HG03442 (cell line): ENCODE data around the gene NEAT1.

Source experiments
- ATAC-seq: cut with Tn5 transposase; IDR thresholded peaks from one replicate; pipeline ENCODE4 v1.9.1; 2021; ENCODE audit warnings: mild to moderate bottlenecking, moderate library complexity; ENCODE audit not compliant: unreplicated experiment

The NEAT1 gene

GRCh38 chr11:65422633-65423515 lies at the start of gene NEAT1:
NEAT1 (plus strand) TSS chr11:65422798.
- no peak for ATAC-seq

- ATAC-seq, result no peak
Observed at GRCh38 chr11:65373839-65374580, 48.6 kb upstream of the NEAT1 start.

GRCh38 chr11:65375012-65375411 lies 47.6 kb upstream of the NEAT1 start:
- no peak for ATAC-seq

- ATAC-seq, result no peak
Observed at GRCh38 chr11:65376138-65376713, 46.4 kb upstream of the NEAT1 start.

- no peak for ATAC-seq
Observed at GRCh38 chr11:65377036-65377435, 45.6 kb upstream of the NEAT1 start.

DNA sequence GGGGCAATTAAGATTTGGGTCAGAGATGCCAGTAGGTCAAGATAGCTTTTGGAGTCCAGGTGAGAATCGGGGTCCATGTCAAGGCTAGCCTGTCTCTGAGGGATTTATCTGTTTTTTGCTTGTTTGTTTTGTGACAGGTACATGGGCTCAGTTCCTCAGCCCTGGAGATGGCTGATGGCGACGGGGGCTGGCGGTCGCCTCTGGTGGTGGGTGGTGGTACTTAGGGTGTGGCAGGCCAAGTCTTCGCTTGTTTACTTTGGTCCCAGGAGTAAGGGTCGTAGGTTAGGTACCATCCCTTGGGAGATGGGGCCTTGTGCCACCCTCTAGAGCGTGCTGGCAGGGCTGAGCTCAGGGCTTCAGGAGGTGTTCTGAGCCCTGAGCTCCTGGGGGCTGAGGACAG lies 44.8 kb upstream of the NEAT1 start:
- no peak for ATAC-seq

GRCh38 chr11:65378208-65378927 lies 44.2 kb upstream of the NEAT1 start:
- no peak for ATAC-seq

- ATAC-seq, result no peak
Observed at GRCh38 chr11:65378928-65379638, 43.5 kb upstream of the NEAT1 start.

DNA sequence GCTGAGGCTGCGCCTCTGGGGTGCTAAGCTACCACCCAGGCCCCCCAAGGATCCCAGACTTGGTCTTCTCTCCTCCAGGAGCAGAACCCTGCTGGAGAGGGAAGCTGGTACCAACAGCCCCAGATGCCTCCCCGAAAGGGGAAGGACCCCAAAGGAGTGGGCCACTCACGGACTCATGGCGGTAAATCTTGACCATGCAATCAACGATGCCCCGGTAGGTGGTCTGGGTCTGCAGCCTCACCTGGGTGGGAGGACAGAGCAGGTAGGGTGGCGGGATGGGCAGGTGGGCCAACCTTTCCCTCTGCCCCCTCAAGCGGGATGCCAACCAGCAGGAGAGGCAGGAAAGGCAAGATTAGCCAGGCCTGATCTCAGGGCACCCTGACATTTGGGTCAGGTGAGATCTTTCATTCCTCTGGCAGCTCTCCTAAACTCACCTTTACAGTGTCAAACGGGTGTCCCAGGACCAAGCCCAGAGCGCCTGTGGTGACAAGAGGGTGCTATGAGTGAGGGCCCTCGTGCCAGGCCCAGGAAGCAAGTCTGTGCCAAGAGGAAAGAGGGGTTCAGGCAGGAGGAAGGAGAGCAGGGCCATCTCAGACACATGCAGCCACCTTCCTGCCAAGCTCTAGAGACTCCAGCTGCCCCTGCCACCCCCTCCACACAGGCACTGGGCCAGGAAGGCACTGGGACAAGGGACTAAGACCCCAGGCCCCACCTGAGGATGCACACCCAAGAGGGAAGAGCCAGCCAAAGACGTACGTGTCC lies 42.7 kb upstream of the NEAT1 start:
- no peak for ATAC-seq

DNA sequence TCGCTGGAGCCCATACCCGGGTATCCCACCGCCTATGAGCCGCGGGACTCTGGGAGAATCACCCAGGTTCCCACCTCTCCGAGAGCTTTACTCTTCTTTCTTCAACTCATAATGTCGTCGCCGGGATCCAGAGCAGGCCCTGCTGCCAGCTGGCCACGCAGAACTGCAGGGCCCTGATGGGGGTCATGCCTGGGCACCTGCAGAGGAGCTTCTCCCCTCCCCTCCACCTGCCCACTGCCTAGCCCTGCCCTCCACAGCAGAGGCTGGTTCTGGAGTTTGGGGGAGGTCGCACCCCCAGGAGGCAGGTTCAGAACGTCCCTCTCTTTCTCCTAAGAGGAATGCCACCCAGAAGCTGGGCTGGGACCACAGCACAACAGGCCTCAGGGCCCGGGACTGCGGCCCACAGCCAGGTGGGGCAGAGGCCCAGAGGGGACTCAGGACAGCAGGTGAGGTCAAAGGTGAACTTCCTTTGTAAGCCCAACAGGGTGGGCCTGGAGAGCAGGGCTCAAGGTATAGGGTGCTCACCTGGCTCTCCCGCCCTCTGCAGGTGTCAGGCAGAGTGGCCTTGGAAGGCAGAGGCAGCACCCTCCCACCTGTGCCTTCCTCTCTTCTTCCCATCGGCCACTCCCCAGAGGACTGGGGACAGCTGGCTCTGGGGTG lies 42.0 kb upstream of the NEAT1 start:
- no peak for ATAC-seq

DNA sequence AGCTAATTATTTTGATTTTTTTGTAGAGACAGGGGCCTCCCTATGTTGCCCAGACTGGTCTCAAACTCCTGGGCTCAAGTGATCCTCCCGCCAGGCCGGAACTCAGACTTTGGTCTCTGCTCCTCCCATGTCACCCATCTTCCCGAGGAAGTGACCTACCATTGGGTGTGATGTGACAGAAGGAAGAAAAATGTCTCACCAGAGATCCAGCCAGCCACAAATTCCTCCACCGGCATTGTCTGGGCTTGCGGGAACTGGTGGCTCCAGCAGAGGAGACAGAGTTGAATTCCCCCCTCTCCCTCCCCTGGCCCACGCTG lies 40.9 kb upstream of the NEAT1 start:
- ATAC-seq, result peak; percentile 1

DNA sequence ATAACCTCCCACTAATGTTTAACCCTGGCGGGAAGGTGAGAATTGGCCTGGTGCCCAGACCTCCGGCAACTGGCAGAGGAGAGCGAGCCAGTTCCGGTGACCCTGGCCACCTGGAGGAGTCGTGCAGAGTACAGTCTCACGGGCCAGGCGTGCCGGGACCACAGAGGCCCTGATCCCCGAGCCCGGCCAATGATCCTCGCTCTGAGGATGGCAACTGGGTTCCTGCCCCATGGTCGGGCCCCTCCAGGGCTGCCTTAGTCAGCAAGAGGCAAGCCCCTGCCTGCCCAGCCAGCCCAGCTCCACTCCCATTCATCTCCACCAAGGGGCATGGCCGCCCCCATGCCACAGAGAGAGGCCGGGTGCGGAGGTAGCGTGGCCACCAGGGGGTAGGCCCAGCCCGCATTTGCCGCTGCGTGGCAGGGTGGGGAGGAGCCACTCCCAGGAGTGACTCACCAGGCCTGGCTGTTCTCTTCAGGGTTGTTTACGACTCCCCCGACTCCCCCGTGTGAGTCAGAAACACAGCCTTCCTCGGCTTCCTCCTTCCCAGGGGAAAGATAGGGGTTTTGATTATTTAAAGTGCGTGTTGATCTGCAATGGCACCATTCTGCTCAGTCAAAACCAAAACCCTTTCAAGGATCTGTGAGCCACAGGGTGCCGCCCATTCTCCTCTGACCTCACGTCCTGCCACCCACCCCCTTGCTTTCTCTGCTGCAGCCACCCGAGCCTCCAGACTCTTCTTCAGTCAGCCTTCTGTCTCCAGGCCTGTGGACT lies 40.4 kb upstream of the NEAT1 start, which contains the start of gene SLC25A45:
Gene SLC25A45 (minus strand): TSS at position 614 of the 771 bp plus-strand sequence. CDS start 695 bp downstream, outside the sequence.
- peak; percentile 57 for ATAC-seq

DNA sequence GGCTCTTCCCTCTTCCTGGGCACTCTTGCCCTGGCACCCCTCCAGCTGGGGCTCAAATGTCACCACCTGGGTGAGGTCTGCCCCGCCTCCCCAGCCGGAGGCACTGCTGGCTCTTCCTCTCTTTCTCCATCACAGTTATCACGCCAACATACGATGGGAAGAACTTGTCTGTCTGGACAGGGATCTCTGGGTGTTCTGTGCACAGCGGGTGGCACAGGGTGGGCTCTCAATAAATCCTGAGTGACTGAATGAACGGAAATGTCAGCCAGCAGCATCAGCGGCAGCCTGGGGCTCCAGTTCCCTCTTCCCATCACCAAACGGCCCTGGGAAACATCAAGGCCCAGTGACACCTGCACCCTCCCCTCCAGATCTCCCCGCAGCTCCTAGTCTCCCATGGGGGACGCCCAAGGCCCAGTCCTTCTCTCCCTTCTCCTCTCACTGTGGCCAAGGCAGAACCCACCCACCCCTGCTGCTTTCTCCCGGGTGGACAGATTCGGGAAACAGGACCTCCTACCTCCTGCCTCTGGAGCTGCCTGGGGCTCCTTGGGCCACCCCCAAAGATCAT lies 39.7 kb upstream of the NEAT1 start:
- no peak for ATAC-seq

GRCh38 chr11:65383778-65384177 lies 38.8 kb upstream of the NEAT1 start:
- ATAC-seq, result no peak

- no peak for ATAC-seq
Observed at GRCh38 chr11:65384301-65384889, 38.2 kb upstream of the NEAT1 start.

DNA sequence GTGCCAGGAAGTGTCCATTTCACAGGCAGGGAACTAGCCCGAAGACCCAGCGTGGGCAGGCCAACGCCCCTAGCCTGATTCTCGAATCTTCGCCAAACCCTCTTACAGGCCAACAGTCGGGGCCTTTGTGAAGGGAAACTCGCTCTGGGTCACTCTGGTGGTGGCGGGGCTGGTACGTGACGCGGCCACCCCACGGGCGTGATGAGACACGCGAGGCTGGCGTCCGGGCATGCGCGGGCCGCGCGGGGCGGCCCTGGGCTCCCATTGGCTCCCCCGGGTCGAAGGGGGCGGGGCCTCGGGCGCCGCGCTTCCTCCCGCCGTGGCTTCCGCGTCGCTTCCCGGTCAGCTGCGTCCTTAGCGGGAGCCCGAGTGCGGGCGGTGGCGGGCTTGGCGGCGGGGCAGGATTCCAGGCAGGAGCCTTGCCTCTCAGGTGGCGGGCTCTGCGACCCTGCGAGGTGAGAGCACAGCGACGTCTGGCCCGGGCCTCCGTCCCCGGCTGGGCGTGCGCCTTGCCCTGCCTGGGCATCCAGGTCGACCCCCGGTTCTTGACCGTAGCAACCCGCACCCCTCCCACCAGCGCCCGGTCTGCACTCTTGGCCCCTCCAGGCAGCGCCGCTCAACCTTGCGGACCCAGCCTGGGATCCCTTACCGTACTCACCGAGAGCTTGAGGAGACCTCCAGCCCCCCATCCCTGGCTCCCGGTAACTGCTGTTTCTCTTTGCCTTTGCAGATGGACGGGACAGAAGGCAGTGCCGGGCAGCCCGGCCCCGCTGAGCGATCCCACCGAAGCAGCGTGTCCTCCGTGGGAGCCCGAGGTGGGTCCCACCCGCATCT lies 36.1 kb upstream of the NEAT1 start, which contains the start of gene FRMD8:
Gene FRMD8 (plus strand): TSS at position 331 of the 834 bp plus-strand sequence. CDS start 400 bp downstream, at position 731.
- peak; percentile 48 for ATAC-seq

- ATAC-seq, result no peak
Observed at GRCh38 chr11:65388731-65389130, 33.9 kb upstream of the NEAT1 start.
